Vagina (tissue), 2 donors: ENCODE measurements around the gene RSU1.

Source experiments
- POLR2A ChIP-seq, 2 donors: fragments of 450-650 bp; IDR thresholded peaks; one replicate each; pipeline ENCODE4 v1.6.1; 2017; ENCODE audit warnings: antibody characterized with exemption in 2 of 2, mild to moderate bottlenecking in 2 of 2, moderate library complexity in 2 of 2
- POLR2AphosphoS5 ChIP-seq, 2 donors: sonication (generic); formaldehyde crosslinking; IDR thresholded peaks; one replicate each; pipeline ENCODE4 v1.9.0; 2017; ENCODE audit warnings: antibody characterized with exemption in 2 of 2, mild to moderate bottlenecking in 2 of 2, low read depth in 1 of 2; ENCODE audit not compliant: insufficient read depth in 1 of 2
- TF ChIP-seq, protein P1 (sequence below), 3 experiments: fragments of 450-650 bp in 2 of 3; fragments of 200-600 bp in 1 of 3; sonication (generic) in 1 of 3; IDR thresholded peaks; one replicate each; pipeline ENCODE4 v1.5.1; 2017 to 2019; ENCODE audit warnings: antibody characterized with exemption in 3 of 3, mild to moderate bottlenecking in 2 of 3, moderate library complexity in 2 of 3

- TF ChIP-seq POLR2A (IDR thresholded peaks at IDR 0.05), result no peak
- TF ChIP-seq, protein P1, sequence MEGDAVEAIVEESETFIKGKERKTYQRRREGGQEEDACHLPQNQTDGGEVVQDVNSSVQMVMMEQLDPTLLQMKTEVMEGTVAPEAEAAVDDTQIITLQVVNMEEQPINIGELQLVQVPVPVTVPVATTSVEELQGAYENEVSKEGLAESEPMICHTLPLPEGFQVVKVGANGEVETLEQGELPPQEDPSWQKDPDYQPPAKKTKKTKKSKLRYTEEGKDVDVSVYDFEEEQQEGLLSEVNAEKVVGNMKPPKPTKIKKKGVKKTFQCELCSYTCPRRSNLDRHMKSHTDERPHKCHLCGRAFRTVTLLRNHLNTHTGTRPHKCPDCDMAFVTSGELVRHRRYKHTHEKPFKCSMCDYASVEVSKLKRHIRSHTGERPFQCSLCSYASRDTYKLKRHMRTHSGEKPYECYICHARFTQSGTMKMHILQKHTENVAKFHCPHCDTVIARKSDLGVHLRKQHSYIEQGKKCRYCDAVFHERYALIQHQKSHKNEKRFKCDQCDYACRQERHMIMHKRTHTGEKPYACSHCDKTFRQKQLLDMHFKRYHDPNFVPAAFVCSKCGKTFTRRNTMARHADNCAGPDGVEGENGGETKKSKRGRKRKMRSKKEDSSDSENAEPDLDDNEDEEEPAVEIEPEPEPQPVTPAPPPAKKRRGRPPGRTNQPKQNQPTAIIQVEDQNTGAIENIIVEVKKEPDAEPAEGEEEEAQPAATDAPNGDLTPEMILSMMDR (IDR thresholded peaks at IDR 0.05), result no peak
- TF ChIP-seq POLR2AphosphoS5 (IDR thresholded peaks at IDR 0.05; ENCODE audit: insufficient read depth in 1 of 2, low read depth in 1 of 2), result no peak
Observed at GRCh38 chr10:16779384-16779915, 37.8 kb downstream of the RSU1 start.
